Keratinocyte (primary cell): Measurements from ENCODE around the gene SLC25A14. TPM values are rescaled to one million over a fixed set of nuclear protein-coding genes. Genes with fewer than 3 reads are reported as not detected.

Source experiments
- DNase-seq: peaks from one replicate; pipeline ENCODE4 v3.0.0-alpha.2; 2011; ENCODE audit warnings: low read depth, missing footprints, low spot score
- FAIRE-seq: peaks from 2 replicates; lab custom pipeline; 2011; peaks lifted over from hg19 to GRCh38; lab: Jason Lieb, UNC
- H2AFZ ChIP-seq: 2 replicates; pipeline ENCODE4 v1.6.0; 2012; ENCODE audit warnings: low read length, control low read depth, inconsistent platforms; ENCODE audit not compliant: control insufficient read depth
- H3K27ac ChIP-seq: 2 replicates; pipeline ENCODE4 v1.5.1; 2011; ENCODE audit warnings: low read length; ENCODE audit not compliant: control insufficient read depth, insufficient read depth
- H3K27me3 ChIP-seq: 3 replicates; pipeline ENCODE4 v1.6.0; 2011; ENCODE audit warnings: low read length; ENCODE audit not compliant: control insufficient read depth, insufficient read depth; ENCODE audit errors: extremely low read depth
- H3K36me3 ChIP-seq, 2 experiments: 2 replicates in 1 of 2; 3 replicates in 1 of 2; pipeline ENCODE4 v1.5.1; 2011; ENCODE audit warnings: low read length in 2 of 2, mild to moderate bottlenecking in 1 of 2; ENCODE audit not compliant: control insufficient read depth in 2 of 2, insufficient read depth in 2 of 2; ENCODE audit errors: extremely low read depth in 1 of 2
- H3K4me1 ChIP-seq: 3 replicates; pipeline ENCODE4 v1.5.1; 2011; ENCODE audit warnings: low read length; ENCODE audit not compliant: control insufficient read depth, insufficient read depth; ENCODE audit errors: extremely low read depth
- H3K4me2 ChIP-seq: 3 replicates; pipeline ENCODE4 v1.6.0; 2011; ENCODE audit warnings: low read depth, low read length; ENCODE audit not compliant: control insufficient read depth, insufficient read depth; ENCODE audit errors: extremely low read depth
- H3K4me3 ChIP-seq, 3 experiments: fragments of 200-600 bp in 1 of 3; sonication (generic) in 1 of 3; 2 replicates in 2 of 3; 3 replicates in 1 of 3; pipeline ENCODE4 v1.5.1; 2011 to 2016; ENCODE audit warnings: low read length in 3 of 3, mild to moderate bottlenecking in 3 of 3, control low read depth in 2 of 3, inconsistent platforms in 1 of 3, low read depth in 1 of 3, mixed read lengths in 1 of 3, mixed run types in 1 of 3, moderate library complexity in 1 of 3; ENCODE audit not compliant: control insufficient read depth in 2 of 3, insufficient read depth in 2 of 3; ENCODE audit errors: extremely low read depth in 1 of 3
- H3K79me2 ChIP-seq: 2 replicates; pipeline ENCODE4 v1.6.0; 2012; ENCODE audit warnings: low read length; ENCODE audit not compliant: control insufficient read depth, insufficient read depth
- H3K9ac ChIP-seq: 3 replicates; pipeline ENCODE4 v1.6.0; 2011; ENCODE audit warnings: low read length; ENCODE audit not compliant: control insufficient read depth, insufficient read depth; ENCODE audit errors: extremely low read depth
- H3K9me1 ChIP-seq: 3 replicates; pipeline ENCODE4 v1.6.0; 2011; ENCODE audit warnings: low read length; ENCODE audit not compliant: control insufficient read depth, insufficient read depth; ENCODE audit errors: extremely low read depth
- H3K9me3 ChIP-seq: 2 replicates; pipeline ENCODE4 v1.5.1; 2012; ENCODE audit warnings: low read depth, low read length; ENCODE audit not compliant: control insufficient read depth
- H4K20me1 ChIP-seq: 3 replicates; pipeline ENCODE4 v1.6.0; 2011; ENCODE audit warnings: low read length; ENCODE audit not compliant: control insufficient read depth, insufficient read depth; ENCODE audit errors: extremely low read depth
- CTCF ChIP-seq, 3 experiments: IDR thresholded peaks in 1 of 3; conservative IDR thresholded peaks in 1 of 3; optimal IDR thresholded peaks in 1 of 3; 2 replicates in 2 of 3; 3 replicates in 1 of 3; pipeline versions ENCODE3 to v1.5.1; 2011; ENCODE audit warnings: low read length in 3 of 3, mild to moderate bottlenecking in 3 of 3, moderate library complexity in 2 of 3, control low read depth in 1 of 3, inconsistent platforms in 1 of 3; ENCODE audit not compliant: insufficient read depth in 2 of 3; ENCODE audit errors: extremely low read depth in 1 of 3
- EZH2 ChIP-seq: IDR thresholded peaks from one replicate; pipeline ENCODE4 v1.6.1; 2012; ENCODE audit warnings: inconsistent platforms, mild to moderate bottlenecking, low read length, moderate library complexity
- dilution Hi-C: fragments of 300-500 bp; cut with MboI; formaldehyde crosslinking; loops from one replicate; pipeline ENCODE4 v1.7.0; 2020; ENCODE audit warnings: low sequenced_read_pairs; ENCODE audit not compliant: extremely low pct_ligation_motif_present
- polyA plus RNA-seq, 5 experiments: library from polyadenylated mRNA; depleted of rRNA in 3 of 5; stranded (reverse) in 3 of 5; stranded (forward) in 1 of 5; unstranded in 1 of 5; fragments of >200 nt; gene quantifications; 1 replicate in 1 of 5; 2 replicates in 3 of 5; 3 replicates in 1 of 5; pipeline versions ENCODE4 v1.2.1 to v1.2.3, GENCODE V29; 2011 to 2012; ENCODE audit warnings: missing spikeins in 2 of 5, low read depth in 1 of 5, low replicate concordance in 1 of 5

The SLC25A14 gene
- polyA plus RNA-seq, 1 donor (not counting 4 experiments of a cell fraction or from before 2014, with no cell fraction given), result 19.4 TPM

- Histone ChIP-seq H3K4me2 (no peak overlapping the region), H3K27ac (no peak overlapping the region), H3K79me2 (no peaks in the 10 kb centered on the region), H3K9ac (no peak overlapping the region), H3K9me3 (no peaks in the 10 kb centered on the region), H3K36me3 (no peaks in the 10 kb centered on the region), H3K9me1 (no peaks in the 10 kb centered on the region), H3K27me3 (no peaks in the 10 kb centered on the region), H3K4me1 (no peaks in the 10 kb centered on the region), H3K4me3 (no peak overlapping the region), H2AFZ (no peak overlapping the region), H4K20me1 (no peaks in the 10 kb centered on the region)
- FAIRE-seq (no peak), DNase-seq (no peak)
- dilution Hi-C loops, result no loop called here
- TF ChIP-seq EZH2 (no peak), CTCF (optimal IDR thresholded peaks at IDR 0.05 in 1 of 3, IDR thresholded peaks at IDR 0.05 in 1 of 3, conservative IDR thresholded peaks at IDR 0.05 in 1 of 3; ENCODE audit: extremely low read depth in 1 of 3, insufficient read depth in 2 of 3, low read length in 3 of 3) (no peak)
Measured at GRCh38 chrX:130376077-130376476, 36.4 kb downstream of the SLC25A14 start.

- dilution Hi-C loops, result no loop called here
- Histone ChIP-seq H4K20me1 (no peaks in the 10 kb centered on the region), H3K4me1 (no peaks in the 10 kb centered on the region), H3K79me2 (no peaks in the 10 kb centered on the region), H3K36me3 (no peaks in the 10 kb centered on the region), H3K27me3 (no peaks in the 10 kb centered on the region), H3K9me3 (no peaks in the 10 kb centered on the region), H3K9ac (no peak overlapping the region), H2AFZ (no peak overlapping the region), H3K4me2 (no peak overlapping the region), H3K9me1 (no peaks in the 10 kb centered on the region), H3K4me3 (no peak overlapping the region), H3K27ac (no peak overlapping the region)
- FAIRE-seq, result no peak
- no peak for DNase-seq
- TF ChIP-seq EZH2 (no peak), CTCF (optimal IDR thresholded peaks at IDR 0.05 in 1 of 3, IDR thresholded peaks at IDR 0.05 in 1 of 3, conservative IDR thresholded peaks at IDR 0.05 in 1 of 3; ENCODE audit: extremely low read depth in 1 of 3, insufficient read depth in 2 of 3, low read length in 3 of 3) (no peak)
Measured at GRCh38 chrX:130378024-130378669, 38.4 kb downstream of the SLC25A14 start.
